ENCODE results near the gene MTFMT.

The MTFMT gene

DNA sequence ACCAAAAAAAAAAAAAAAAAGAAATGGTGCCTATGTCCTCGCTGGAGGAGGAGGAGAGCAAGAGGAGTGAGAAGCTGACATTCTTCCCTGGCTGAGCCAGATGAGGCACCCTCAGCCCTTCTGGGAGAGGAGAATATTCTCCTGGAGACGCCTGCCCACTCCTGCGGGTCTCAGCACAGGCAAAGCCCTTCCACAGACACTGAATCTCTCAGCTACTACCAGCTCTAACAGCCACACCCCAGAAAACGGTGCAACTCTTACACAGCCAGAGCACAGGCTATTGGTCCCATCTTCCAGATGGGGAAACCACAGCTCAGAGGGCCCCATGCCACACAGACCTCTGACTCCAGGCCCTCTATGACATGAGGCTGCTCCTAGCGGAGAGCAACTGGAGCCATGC lies 32.6 kb upstream of the MTFMT start:
- no peak for TF ChIP-seq CTCF (IDR thresholded peaks at IDR 0.05; ENCODE audit: insufficient read depth, low read length, missing control alignments)
- H3K4me3 ChIP-seq (ENCODE audit: low read depth, low read length) = no peak overlapping the region
- DNase-seq (ENCODE audit: low read depth, low spot score) = no peak
- POLR2A ChIA-PET = no interaction called here
- CTCF ChIA-PET = interaction anchor here (1.2 to 9.3 kb wide), 6 partner anchors 9 to 40 kb away, joined by 3 to 135 read pairs (median 10); partner anchors contain the start of gene KBTBD13

DNA sequence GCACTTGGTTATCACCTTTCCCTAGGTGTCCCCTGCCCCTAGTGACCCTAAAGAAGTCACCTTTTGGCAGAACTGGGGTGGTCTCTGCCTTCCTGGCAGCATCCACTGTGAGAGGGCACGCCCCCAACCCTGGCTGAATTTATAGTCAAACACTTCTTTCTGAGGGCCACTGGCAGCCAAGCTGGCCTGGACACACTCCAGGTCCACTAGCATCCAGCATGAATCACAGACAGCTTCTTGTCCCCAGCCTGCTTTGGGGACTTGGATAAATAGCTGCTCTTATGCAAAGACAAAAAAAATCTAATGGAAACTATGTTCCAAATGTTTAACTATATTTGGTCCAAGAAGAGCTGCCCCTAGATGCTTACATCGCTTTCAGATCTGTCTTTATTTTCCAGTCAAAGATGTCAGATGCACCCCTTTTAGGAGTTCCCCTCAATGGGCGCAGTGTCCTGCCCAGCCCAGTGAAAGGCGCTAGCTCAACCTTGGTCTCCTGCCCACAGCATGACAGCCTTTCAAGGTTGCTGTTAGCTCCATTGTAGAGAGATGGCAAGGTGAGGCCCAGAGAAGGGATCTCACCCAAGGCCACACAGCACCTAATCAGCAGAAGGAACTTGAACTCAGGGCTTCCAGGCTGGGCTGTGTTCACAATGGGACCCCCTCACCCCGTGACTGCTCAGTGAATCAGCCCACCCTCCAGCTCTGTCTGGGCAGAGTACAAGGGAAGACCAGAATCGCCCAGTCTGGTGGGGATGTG lies 31.4 kb upstream of the MTFMT start:
- no peak for TF ChIP-seq CTCF (IDR thresholded peaks at IDR 0.05; ENCODE audit: insufficient read depth, low read length, missing control alignments)
- CTCF ChIA-PET = interaction anchor here (0.8 to 7.2 kb wide), 7 partner anchors 9 to 41 kb away, joined by 3 to 109 read pairs (median 9); partner anchors contain the start of gene KBTBD13
- no peak overlapping the region for H3K4me3 ChIP-seq (ENCODE audit: low read depth, low read length)
- POLR2A ChIA-PET = no interaction called here
- DNase-seq (ENCODE audit: low read depth, low spot score) = no peak

DNA sequence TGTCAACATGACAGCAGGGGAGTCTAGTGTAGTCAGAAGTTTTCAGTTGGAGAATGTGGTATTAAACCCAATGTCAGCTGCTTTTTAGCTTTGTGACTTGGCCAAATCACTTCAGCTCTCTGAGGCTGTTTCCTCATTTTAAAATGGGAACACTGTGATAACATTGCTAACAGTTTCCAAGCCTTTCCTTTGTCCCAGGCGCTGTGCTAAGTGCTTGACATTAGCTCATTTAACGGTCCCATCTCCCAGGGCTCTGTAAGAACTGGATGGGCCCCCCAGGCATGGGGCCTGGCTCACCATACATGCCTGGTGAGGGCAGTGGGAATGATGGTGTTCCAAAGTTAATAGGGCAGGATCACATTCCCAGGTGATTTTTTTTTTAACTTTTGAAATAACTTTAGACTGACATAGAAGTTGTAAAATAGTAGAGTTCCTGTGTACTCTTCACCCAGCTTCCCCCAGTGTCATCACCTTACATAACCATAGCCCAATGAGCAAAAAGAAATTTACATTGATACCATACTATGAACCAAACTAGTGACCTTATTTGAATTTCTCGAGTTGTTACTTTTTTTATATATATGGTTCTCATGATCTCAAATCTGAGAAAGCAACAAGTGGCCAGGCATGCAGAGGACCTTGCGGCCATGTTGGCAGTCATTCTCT lies 30.6 kb upstream of the MTFMT start:
- TF ChIP-seq CTCF (IDR thresholded peaks at IDR 0.05; ENCODE audit: insufficient read depth, low read length, missing control alignments) = no peak
- ChIA-PET CTCF (interaction anchor here (1.4 to 7.2 kb wide), 3 partner anchors 8 to 21 kb away, joined by 4 to 109 read pairs (median 12); partner anchors contain the start of gene KBTBD13), POLR2A (no interaction called here)
- H3K4me3 ChIP-seq (ENCODE audit: low read depth, low read length) = no peak overlapping the region
- DNase-seq (ENCODE audit: low read depth, low spot score) = no peak

GRCh38 chr15:65059369-65059750 lies 29.9 kb upstream of the MTFMT start:
- POLR2A ChIA-PET = no interaction called here
- no peak for DNase-seq (ENCODE audit: low read depth, low spot score)
- CTCF ChIA-PET = interaction anchor here (3.4 to 7.2 kb wide), 2 partner anchors 10 to 22 kb away, joined by 12 to 109 read pairs; partner anchors contain the start of gene KBTBD13
- no peak overlapping the region for H3K4me3 ChIP-seq (ENCODE audit: low read depth, low read length)
- TF ChIP-seq CTCF (IDR thresholded peaks at IDR 0.05; ENCODE audit: insufficient read depth, low read length, missing control alignments) = no peak

GRCh38 chr15:65058394-65059368 lies 29.2 kb upstream of the MTFMT start:
- POLR2A ChIA-PET = no interaction called here

More at GRCh38 chr15:65058394-65059368, 29.2 kb upstream of the MTFMT start:
- DNase-seq (ENCODE audit: low read depth, low spot score) = no peak
- no peak for TF ChIP-seq CTCF (IDR thresholded peaks at IDR 0.05; ENCODE audit: insufficient read depth, low read length, missing control alignments)
- no peak overlapping the region for H3K4me3 ChIP-seq (ENCODE audit: low read depth, low read length)
- CTCF ChIA-PET = interaction anchor here (0.8 to 7.2 kb wide), 3 partner anchors 8 to 22 kb away, joined by 3 to 109 read pairs (median 12); partner anchors contain the start of gene KBTBD13

All from AG04449 (cell line).